Stimulated activated CD8-positive, alpha-beta memory T cell treated with anti-CD3 and anti-CD28 coated beads, Interleukin-12 subunit alpha, Interleukin-12 subunit beta, amount 100 ng/mL, for 24 hours (primary cell): Measurements from ENCODE around the gene POLR1H.

ENCODE experiments used
- DNase-seq: peaks from one replicate; pipeline ENCODE4 v3.0.0-alpha.2; 2020; ENCODE audit errors: extremely low read depth

POLR1H gene

GRCh38 chr6:30061858-30062458 lies 893 bp downstream of the POLR1H start:
- DNase-seq: no peak

- no peak for DNase-seq
Measured at GRCh38 chr6:30062471-30063178, 1.6 kb downstream of the POLR1H start.

GRCh38 chr6:30063315-30063714 lies 2.2 kb downstream of the POLR1H start:
- DNase-seq: no peak

- no peak for DNase-seq
Measured at GRCh38 chr6:30066082-30066481, 5.0 kb downstream of the POLR1H start.

- DNase-seq: peak; percentile 99
Measured at GRCh38 chr6:30066577-30067459, 5.8 kb downstream of the POLR1H start, which contains the start of gene PPP1R11. TSS of gene PPP1R11 (plus strand) at chr6:30067198. CDS start at chr6:30067411, 213 bp downstream.

- DNase-seq: no peak
Measured at GRCh38 chr6:30067460-30068139, 6.5 kb downstream of the POLR1H start.

- no peak for DNase-seq
Measured at GRCh38 chr6:30071081-30071818, 10.2 kb downstream of the POLR1H start.

GRCh38 chr6:30071858-30072257 lies 10.8 kb downstream of the POLR1H start:
- DNase-seq: no peak

- no peak for DNase-seq
Measured at GRCh38 chr6:30073489-30074235, 12.6 kb downstream of the POLR1H start.

- DNase-seq: no peak
Measured at GRCh38 chr6:30074331-30075093, 13.4 kb downstream of the POLR1H start.

- no peak for DNase-seq
Measured at GRCh38 chr6:30075094-30075789, 14.2 kb downstream of the POLR1H start, which contains the start of gene RNF39. TSS of gene RNF39 (minus strand) at chr6:30075769. CDS start at chr6:30075585, 184 bp downstream.

- DNase-seq: no peak
Measured at GRCh38 chr6:30075790-30076732, 15.0 kb downstream of the POLR1H start.

GRCh38 chr6:30077218-30077617 lies 16.2 kb downstream of the POLR1H start:
- no peak for DNase-seq

- DNase-seq: no peak
Measured at GRCh38 chr6:30087876-30088275, 26.8 kb downstream of the POLR1H start.

- no peak for DNase-seq
Measured at GRCh38 chr6:30091577-30092381, 30.7 kb downstream of the POLR1H start.

GRCh38 chr6:30092852-30093543 lies 31.9 kb downstream of the POLR1H start:
- no peak for DNase-seq
